Stimulated activated naive CD4-positive, alpha-beta T cell treated with Interleukin-2 at 50 U/mL for 16 hours (primary cell): ENCODE results near the gene RPLP1.

ENCODE experiments used
- DNase-seq: peaks from one replicate; lab custom pipeline; 2025; lab: John Stamatoyannopoulos, UW

The RPLP1 gene

GRCh38 chr15:69498282-69498681, 45.7 kb downstream of the RPLP1 start:
- DNase-seq: no peak

- no peak for DNase-seq
Measured at GRCh38 chr15:69498987-69499386, 46.4 kb downstream of the RPLP1 start.

GRCh38 chr15:69499521-69500211, 47.0 kb downstream of the RPLP1 start:
- DNase-seq: no peak

GRCh38 chr15:69500339-69500738, 47.7 kb downstream of the RPLP1 start:
- DNase-seq: no peak

- no peak for DNase-seq
Measured at GRCh38 chr15:69501456-69501855, 48.8 kb downstream of the RPLP1 start.

GRCh38 chr15:69502470-69503045, 49.9 kb downstream of the RPLP1 start:
- DNase-seq: no peak

GRCh38 chr15:69504352-69505040, 51.9 kb downstream of the RPLP1 start:
- no peak for DNase-seq
